PFSK-1 (cell line): Measurements from ENCODE around the gene ABCC4.

ENCODE experiments used
- POLR2AphosphoS5 ChIP-seq: IDR thresholded peaks from 2 replicates; pipeline ENCODE4 v1.6.1; 2012; ENCODE audit warnings: low read depth, mild to moderate bottlenecking, control low read depth, low read length, moderate library complexity
- REST ChIP-seq, 2 experiments: IDR thresholded peaks; 2 replicates each; pipeline versions ENCODE4 v1.6.1 to v1.8.0; 2011 to 2012; ENCODE audit warnings: low read depth in 2 of 2, low read length in 2 of 2, control low read depth in 1 of 2, inconsistent platforms in 1 of 2, mild to moderate bottlenecking in 1 of 2, moderate library complexity in 1 of 2; ENCODE audit not compliant: insufficient read depth in 1 of 2

- TF ChIP-seq REST (IDR thresholded peaks at IDR 0.05; ENCODE audit: insufficient read depth in 1 of 2, low read depth in 2 of 2, low read length in 2 of 2), result no peak
- TF ChIP-seq POLR2AphosphoS5, result no peak
Observed at GRCh38 chr13:95027638-95028037, 273.6 kb downstream of the ABCC4 start.
